Loucy (cell line): Measurements from ENCODE around the gene MFSD6.

Experiments
- H2AFZ ChIP-seq: fragments of 200-600 bp; sonication (generic); 2 replicates; pipeline ENCODE4 v1.6.0; 2016; ENCODE audit warnings: antibody characterized with exemption, mild to moderate bottlenecking, low read length, moderate library complexity
- H3F3A ChIP-seq: fragments of 200-600 bp; 2 replicates; pipeline ENCODE4 v1.6.0; 2016; ENCODE audit warnings: antibody characterized with exemption, low read depth, mild to moderate bottlenecking
- H3K27me3 ChIP-seq: fragments of 200-600 bp; sonication (generic); 2 replicates; pipeline ENCODE4 v1.6.1; 2014; ENCODE audit warnings: low read length, mild to moderate bottlenecking; ENCODE audit not compliant: insufficient read depth, poor library complexity, severe bottlenecking
- H3K36me3 ChIP-seq: fragments of 200-600 bp; sonication (generic); 2 replicates; pipeline ENCODE4 v1.6.1; 2016; ENCODE audit warnings: low read length; ENCODE audit not compliant: insufficient read depth
- H3K4me1 ChIP-seq: fragments of 200-600 bp; sonication (generic); 2 replicates; pipeline ENCODE4 v1.5.1; 2014; ENCODE audit warnings: low read length, mild to moderate bottlenecking; ENCODE audit not compliant: insufficient read depth, poor library complexity, severe bottlenecking
- H3K4me2 ChIP-seq: fragments of 200-600 bp; sonication (generic); 2 replicates; pipeline ENCODE4 v1.6.0; 2014; ENCODE audit warnings: antibody characterized with exemption, low read length, low read depth, mild to moderate bottlenecking; ENCODE audit not compliant: poor library complexity, severe bottlenecking
- H3K4me3 ChIP-seq: fragments of 200-600 bp; sonication (generic); 2 replicates; pipeline ENCODE4 v1.5.1; 2014; ENCODE audit warnings: low read length, mild to moderate bottlenecking, mixed read lengths; ENCODE audit not compliant: poor library complexity, severe bottlenecking
- H3K79me2 ChIP-seq: fragments of 200-600 bp; sonication (generic); 2 replicates; pipeline ENCODE4 v1.6.1; 2014; ENCODE audit warnings: low read length; ENCODE audit not compliant: insufficient read depth
- H3K9ac ChIP-seq: fragments of 200-600 bp; sonication (generic); 2 replicates; pipeline ENCODE4 v1.6.0; 2014; ENCODE audit warnings: mild to moderate bottlenecking, low read depth, low read length, moderate library complexity; ENCODE audit not compliant: poor library complexity, severe bottlenecking
- H3K9me2 ChIP-seq: fragments of 200-600 bp; sonication (generic); replicated peaks from 2 replicates; pipeline ENCODE4 v1.6.1; 2016; ENCODE audit warnings: low read depth, low read length, mixed read lengths
- H3K9me3 ChIP-seq: fragments of 200-600 bp; sonication (generic); 2 replicates; pipeline ENCODE4 v1.6.1; 2014; ENCODE audit warnings: mild to moderate bottlenecking, antibody characterized with exemption, low read length, low read depth; ENCODE audit not compliant: insufficient read depth
- H4K20me1 ChIP-seq: fragments of 200-600 bp; sonication (generic); 2 replicates; pipeline ENCODE4 v1.6.0; 2014; ENCODE audit warnings: antibody characterized with exemption, low read length, mild to moderate bottlenecking; ENCODE audit not compliant: insufficient read depth, poor library complexity, severe bottlenecking
- CTCF ChIP-seq: fragments of 200-600 bp; sonication (generic); conservative IDR thresholded peaks from 2 replicates; pipeline ENCODE4 v1.5.1; 2014; ENCODE audit warnings: mild to moderate bottlenecking, antibody characterized with exemption, low read length
- EZH2phosphoT487 ChIP-seq: fragments of 200-600 bp; IDR thresholded peaks from 2 replicates; pipeline ENCODE4 v1.6.1; 2018; ENCODE audit warnings: antibody characterized with exemption, mild to moderate bottlenecking, moderate library complexity, borderline replicate concordance

Gene MFSD6

GRCh38 chr2:190365499-190366204 is 42.5 kb upstream of the MFSD6 start:
- Histone ChIP-seq H3K9ac (no peak overlapping the region), H3K9me3 (no peaks in the 10 kb centered on the region), H3F3A (no peaks in the 10 kb centered on the region), H3K4me1 (no peaks in the 10 kb centered on the region), H4K20me1 (no peaks in the 10 kb centered on the region), H3K9me2 (no peaks in the 10 kb centered on the region), H3K4me2 (no peak overlapping the region), H2AFZ (no peak overlapping the region), H3K79me2 (no peaks in the 10 kb centered on the region), H3K4me3 (no peak overlapping the region), H3K27me3 (no peaks in the 10 kb centered on the region), H3K36me3 (peaks cover 4% of the 10 kb centered on the region; the same call in 1 of the 2 replicates)
- no peak for TF ChIP-seq EZH2phosphoT487
- no peak for TF ChIP-seq CTCF

DNA sequence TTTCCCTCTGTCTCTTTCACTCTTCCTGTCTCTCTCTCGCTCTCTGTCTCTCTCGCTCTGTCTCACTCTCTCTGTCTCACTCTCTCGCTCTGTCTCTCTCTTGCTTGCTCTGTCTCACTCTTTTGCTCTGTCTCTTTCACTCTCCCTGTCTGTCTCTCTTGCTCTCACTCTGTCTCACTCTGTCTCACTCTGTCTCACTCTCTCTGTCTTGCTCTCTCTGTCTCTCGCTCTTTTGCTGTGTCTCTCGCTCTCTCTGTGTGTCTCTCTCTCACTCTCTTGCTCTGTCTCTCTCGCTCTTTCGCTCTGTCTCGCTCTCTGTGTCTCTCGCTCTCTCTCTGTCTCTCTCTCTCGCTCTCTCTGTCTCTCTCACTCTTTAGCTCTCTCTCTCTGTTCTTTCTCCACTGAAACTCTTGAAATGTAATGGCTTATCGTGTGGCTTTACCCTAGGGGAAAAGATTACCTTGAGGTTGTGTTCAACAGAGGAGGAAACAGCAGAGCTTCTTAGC is 41.9 kb upstream of the MFSD6 start:
- Histone ChIP-seq H3K9ac (no peak overlapping the region), H2AFZ (no peak overlapping the region), H3K36me3 (peaks cover 8% of the 10 kb centered on the region; the same call in 1 of the 2 replicates), H3K9me2 (no peaks in the 10 kb centered on the region), H3K4me2 (no peak overlapping the region), H3F3A (no peaks in the 10 kb centered on the region), H4K20me1 (no peaks in the 10 kb centered on the region), H3K4me3 (no peak overlapping the region), H3K9me3 (no peaks in the 10 kb centered on the region), H3K27me3 (no peaks in the 10 kb centered on the region), H3K79me2 (no peaks in the 10 kb centered on the region), H3K4me1 (no peaks in the 10 kb centered on the region)
- TF ChIP-seq CTCF (no peak), EZH2phosphoT487 (no peak)

DNA sequence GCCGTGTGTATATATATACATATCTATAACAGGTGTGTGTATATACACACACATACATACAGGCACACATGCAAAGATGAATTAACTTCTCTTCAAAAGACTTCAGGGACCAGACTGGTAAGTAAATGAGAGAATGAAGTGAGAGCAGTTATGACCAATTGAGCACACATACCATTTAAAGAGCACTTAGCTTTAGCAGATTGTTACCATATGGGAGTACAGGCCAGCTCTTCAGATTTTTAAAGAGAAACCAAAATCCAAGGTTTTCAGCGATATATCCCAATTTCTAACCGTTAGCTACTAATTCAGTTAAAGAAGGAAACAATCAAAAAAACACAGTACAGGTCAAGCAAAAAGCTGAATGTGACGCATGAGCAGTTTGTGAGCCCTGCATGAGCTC is 41.1 kb upstream of the MFSD6 start:
- TF ChIP-seq EZH2phosphoT487 (no peak), CTCF (no peak)
- Histone ChIP-seq H2AFZ (no peak overlapping the region), H3K4me2 (no peak overlapping the region), H3K27me3 (no peaks in the 10 kb centered on the region), H3K9me3 (no peaks in the 10 kb centered on the region), H3K9me2 (no peaks in the 10 kb centered on the region), H3K9ac (no peak overlapping the region), H3F3A (no peaks in the 10 kb centered on the region), H3K4me1 (no peaks in the 10 kb centered on the region), H4K20me1 (no peaks in the 10 kb centered on the region), H3K36me3 (peaks cover 8% of the 10 kb centered on the region; the same call in 1 of the 2 replicates), H3K79me2 (no peaks in the 10 kb centered on the region), H3K4me3 (no peak overlapping the region)
